WTC11 (cell line): ENCODE measurements around the gene MMRN1. TPM values are rescaled to one million over a fixed set of nuclear protein-coding genes. Genes with fewer than 3 reads are reported as not detected.
A peak's percentile ranks its signal among the peaks of the same experiment; 100 is the strongest.
"Not testable (repeated sequence)": the region's sequence is repeated elsewhere in the genome, so short reads cannot be mapped to it uniquely, and the experiment has no call there.

Experiments used
- ATAC-seq: fragments of 200-7000 bp; cut with Tn5 transposase; 2 replicates; pipeline ENCODE4 v1.10.0; 2021; ENCODE audit warnings: mild to moderate bottlenecking, moderate library complexity
- CTCF ChIA-PET: fragments of 300-600 bp; sonication (Branson Sonifier 250); formaldehyde crosslinking; loops from one replicate; lab custom pipeline; 2021; ENCODE audit warnings: antibody characterized with exemption; lab: Charles Lee
- POLR2A ChIA-PET: fragments of 350-600 bp; sonication (Branson Sonifier 250); formaldehyde crosslinking; loops from one replicate; lab custom pipeline; 2021; ENCODE audit warnings: antibody characterized with exemption; lab: Charles Lee
- DNase-seq: peaks from one replicate; pipeline ENCODE4 v3.0.0; 2021; ENCODE audit warnings: low spot score
- H3K27ac Mint-ChIP-seq: 2 replicates; pipeline ENCODE4 v1.8.0; 2021; ENCODE audit warnings: mixed read lengths
- H3K27me3 Mint-ChIP-seq: 2 replicates; pipeline ENCODE4 v1.8.0; 2021; ENCODE audit warnings: low read depth, mild to moderate bottlenecking, moderate library complexity, mixed read lengths
- H3K36me3 Mint-ChIP-seq: 2 replicates; pipeline ENCODE4 v1.8.0; 2021; ENCODE audit warnings: mixed read lengths
- H3K4me1 Mint-ChIP-seq: 2 replicates; pipeline ENCODE4 v1.8.0; 2022; ENCODE audit warnings: mixed read lengths
- H3K4me3 Mint-ChIP-seq: 2 replicates; pipeline ENCODE4 v1.8.0; 2021; ENCODE audit warnings: mild to moderate bottlenecking, moderate library complexity, mixed read lengths
- H3K9me3 Mint-ChIP-seq: 2 replicates; pipeline ENCODE4 v1.8.0; 2021; ENCODE audit warnings: mixed read lengths
- ESRRA ChIP-seq: sonication (generic); formaldehyde crosslinking; IDR thresholded peaks from 2 replicates; pipeline ENCODE4 v1.8.1; 2022; ENCODE audit warnings: mild to moderate bottlenecking, missing genetic modification reagents, borderline replicate concordance
- GTF2I ChIP-seq: fragments of 250-450 bp; sonication (Bioruptor Pico); conservative IDR thresholded peaks from 2 replicates; pipeline ENCODE4 v1.4.0; 2021; ENCODE audit warnings: mild to moderate bottlenecking
- MYBL2 ChIP-seq: sonication (generic); formaldehyde crosslinking; IDR thresholded peaks from 2 replicates; pipeline ENCODE4 v1.8.1; 2023; ENCODE audit warnings: mild to moderate bottlenecking, moderate library complexity, missing genetic modification reagents
- NFATC4 ChIP-seq: fragments of 250-450 bp; sonication (Bioruptor Pico); IDR thresholded peaks from 2 replicates; pipeline ENCODE4 v1.9.0; 2021; ENCODE audit warnings: mild to moderate bottlenecking
- NFYB ChIP-seq: sonication (generic); formaldehyde crosslinking; conservative IDR thresholded peaks from 2 replicates; pipeline ENCODE4 v1.8.0; 2022; ENCODE audit warnings: low read depth, missing genetic modification reagents
- NR2C2 ChIP-seq: sonication (generic); formaldehyde crosslinking; IDR thresholded peaks from 2 replicates; pipeline ENCODE4 v1.8.0; 2022; ENCODE audit warnings: mild to moderate bottlenecking, missing genetic modification reagents
- SMAD3 ChIP-seq: sonication (generic); formaldehyde crosslinking; IDR thresholded peaks from 2 replicates; pipeline ENCODE4 v1.8.0; 2022; ENCODE audit warnings: missing genetic modification reagents, mild to moderate bottlenecking, borderline replicate concordance
- SOX15 ChIP-seq: fragments of 250-450 bp; sonication (Bioruptor Pico); IDR thresholded peaks from 2 replicates; pipeline ENCODE4 v1.9.0; 2021; ENCODE audit warnings: mild to moderate bottlenecking
- TEAD4 ChIP-seq: sonication (generic); formaldehyde crosslinking; IDR thresholded peaks from 2 replicates; pipeline ENCODE4 v1.8.0; 2022; ENCODE audit warnings: mild to moderate bottlenecking, missing genetic modification reagents
- TP53 ChIP-seq: sonication (generic); formaldehyde crosslinking; IDR thresholded peaks from 2 replicates; pipeline ENCODE4 v1.8.1; 2023; ENCODE audit warnings: mild to moderate bottlenecking, missing genetic modification reagents
- ZNF263 ChIP-seq: sonication (generic); formaldehyde crosslinking; IDR thresholded peaks from 2 replicates; pipeline ENCODE4 v1.8.1; 2022; ENCODE audit warnings: low read depth, mild to moderate bottlenecking, moderate library complexity, missing genetic modification reagents
- ZNF396 ChIP-seq: fragments of 250-450 bp; sonication (Bioruptor Pico); IDR thresholded peaks from 2 replicates; pipeline ENCODE4 v1.8.0; 2021; ENCODE audit warnings: mild to moderate bottlenecking, moderate library complexity, borderline replicate concordance
- total RNA-seq: library from RNA; stranded (reverse); gene quantifications from 3 replicates; pipeline ENCODE4 v1.2.3, GENCODE V29; 2021
- TF ChIP-seq, protein P1 (sequence below): sonication (generic); formaldehyde crosslinking; IDR thresholded peaks from 2 replicates; pipeline ENCODE4 v1.8.0; 2023; ENCODE audit warnings: missing genetic modification reagents
- TF ChIP-seq, protein P2 (sequence below): sonication (generic); formaldehyde crosslinking; IDR thresholded peaks from 2 replicates; pipeline ENCODE4 v1.8.0; 2022; ENCODE audit warnings: mild to moderate bottlenecking, missing genetic modification reagents
- TF ChIP-seq, protein P3 (sequence below): fragments of 250-450 bp; sonication (Bioruptor Pico); conservative IDR thresholded peaks from 2 replicates; pipeline ENCODE4 v1.9.0; 2021; ENCODE audit warnings: mild to moderate bottlenecking
- TF ChIP-seq, protein P4 (sequence below): fragments of 250-450 bp; sonication (Bioruptor Pico); IDR thresholded peaks from 2 replicates; pipeline ENCODE4 v1.9.0; 2021; ENCODE audit warnings: mild to moderate bottlenecking
- TF ChIP-seq, protein P5 (sequence below): sonication (generic); formaldehyde crosslinking; IDR thresholded peaks from 2 replicates; pipeline ENCODE4 v1.8.1; 2023; ENCODE audit warnings: mild to moderate bottlenecking, missing genetic modification reagents, borderline replicate concordance
- TF ChIP-seq, protein P6 (sequence below): fragments of 200-600 bp; IDR thresholded peaks from 2 replicates; pipeline ENCODE4 v1.8.0; 2022; ENCODE audit warnings: antibody characterized with exemption

Gene MMRN1
- total RNA-seq, 1 experiment from 2014 or later, result not detected

DNA sequence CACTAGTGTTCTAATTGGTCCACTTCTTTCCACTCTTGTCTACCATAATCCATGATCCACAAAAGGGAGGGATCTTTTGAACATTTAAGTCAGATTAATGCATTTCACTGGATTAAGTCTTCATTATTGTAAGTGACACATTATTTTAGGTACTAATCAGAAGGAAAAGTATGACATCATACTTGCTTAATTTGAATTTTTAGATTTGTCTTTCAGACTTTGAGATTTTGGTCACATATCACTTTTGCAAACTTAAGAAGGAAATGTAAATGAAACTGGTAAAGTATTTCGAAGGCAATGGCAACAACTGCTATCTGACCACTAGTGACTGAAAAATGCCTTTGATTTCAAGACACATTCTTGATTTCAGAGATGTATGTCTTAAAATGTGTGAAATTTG is 5.2 kb downstream of the MMRN1 start:
- ATAC-seq (no peak), DNase-seq (no peak)
- H3K4me1 Mint-ChIP-seq, result no peaks in the 10 kb centered on the region
- H3K4me3 Mint-ChIP-seq, result no peak overlapping the region
- TF ChIP-seq, protein P1, sequence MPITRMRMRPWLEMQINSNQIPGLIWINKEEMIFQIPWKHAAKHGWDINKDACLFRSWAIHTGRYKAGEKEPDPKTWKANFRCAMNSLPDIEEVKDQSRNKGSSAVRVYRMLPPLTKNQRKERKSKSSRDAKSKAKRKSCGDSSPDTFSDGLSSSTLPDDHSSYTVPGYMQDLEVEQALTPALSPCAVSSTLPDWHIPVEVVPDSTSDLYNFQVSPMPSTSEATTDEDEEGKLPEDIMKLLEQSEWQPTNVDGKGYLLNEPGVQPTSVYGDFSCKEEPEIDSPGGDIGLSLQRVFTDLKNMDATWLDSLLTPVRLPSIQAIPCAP (CRISPR knock-in tag), result no peak
- TF ChIP-seq, protein P2, sequence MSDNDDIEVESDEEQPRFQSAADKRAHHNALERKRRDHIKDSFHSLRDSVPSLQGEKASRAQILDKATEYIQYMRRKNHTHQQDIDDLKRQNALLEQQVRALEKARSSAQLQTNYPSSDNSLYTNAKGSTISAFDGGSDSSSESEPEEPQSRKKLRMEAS (CRISPR knock-in tag), result no peak
- no peak for TF ChIP-seq SOX15 (CRISPR knock-in tag)
- TF ChIP-seq SMAD3, result no peak
- TF ChIP-seq, protein P3, sequence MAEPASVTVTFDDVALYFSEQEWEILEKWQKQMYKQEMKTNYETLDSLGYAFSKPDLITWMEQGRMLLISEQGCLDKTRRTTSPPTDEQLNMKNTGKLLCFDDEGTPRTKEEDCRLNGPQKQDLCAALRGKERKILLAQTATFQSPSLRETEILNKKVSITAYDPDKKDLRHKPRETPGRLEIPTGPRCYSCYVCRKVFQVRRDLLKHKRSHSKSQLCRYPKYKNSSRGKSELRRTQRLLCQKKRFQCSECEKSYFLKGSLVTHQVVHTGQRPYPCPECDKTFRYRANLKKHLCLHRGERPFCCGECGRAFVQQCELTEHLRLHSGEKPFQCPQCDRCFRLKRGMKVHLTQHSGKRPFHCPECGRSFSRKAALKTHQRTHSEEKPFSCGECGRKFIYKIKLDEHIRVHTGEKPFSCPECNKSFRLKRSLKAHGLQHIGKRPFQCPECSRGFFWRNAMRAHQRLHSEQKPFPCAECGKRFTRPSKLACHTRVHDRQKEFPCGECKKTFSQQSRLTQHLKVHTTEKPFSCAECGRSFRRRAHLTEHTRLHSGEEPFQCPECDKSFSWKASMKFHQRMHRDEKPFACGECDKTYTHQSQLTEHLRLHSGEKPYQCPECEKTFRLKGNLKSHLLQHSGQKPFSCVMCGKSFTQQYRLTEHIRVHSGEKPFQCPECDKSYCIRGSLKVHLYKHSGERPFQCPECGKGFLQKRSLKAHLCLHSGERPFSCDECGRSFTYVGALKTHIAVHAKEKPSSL (CRISPR knock-in tag), result no peak
- no peak for TF ChIP-seq ZNF396 (CRISPR knock-in tag)
- no peak for TF ChIP-seq NR2C2 (CRISPR knock-in tag)
- TF ChIP-seq NFATC4, result no peak
- TF ChIP-seq ZNF263 (CRISPR knock-in tag), result no peak
- TF ChIP-seq, protein P4, sequence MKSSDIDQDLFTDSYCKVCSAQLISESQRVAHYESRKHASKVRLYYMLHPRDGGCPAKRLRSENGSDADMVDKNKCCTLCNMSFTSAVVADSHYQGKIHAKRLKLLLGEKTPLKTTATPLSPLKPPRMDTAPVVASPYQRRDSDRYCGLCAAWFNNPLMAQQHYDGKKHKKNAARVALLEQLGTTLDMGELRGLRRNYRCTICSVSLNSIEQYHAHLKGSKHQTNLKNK (CRISPR knock-in tag), result no peak
- TF ChIP-seq TP53 (CRISPR knock-in tag), result no peak
- no peak for TF ChIP-seq GTF2I
- no peak for TF ChIP-seq TEAD4 (CRISPR knock-in tag)
- TF ChIP-seq MYBL2 (CRISPR knock-in tag), result no peak
- TF ChIP-seq ESRRA (CRISPR knock-in tag), result no peak
- TF ChIP-seq NFYB, result no peak
- TF ChIP-seq, protein P5, sequence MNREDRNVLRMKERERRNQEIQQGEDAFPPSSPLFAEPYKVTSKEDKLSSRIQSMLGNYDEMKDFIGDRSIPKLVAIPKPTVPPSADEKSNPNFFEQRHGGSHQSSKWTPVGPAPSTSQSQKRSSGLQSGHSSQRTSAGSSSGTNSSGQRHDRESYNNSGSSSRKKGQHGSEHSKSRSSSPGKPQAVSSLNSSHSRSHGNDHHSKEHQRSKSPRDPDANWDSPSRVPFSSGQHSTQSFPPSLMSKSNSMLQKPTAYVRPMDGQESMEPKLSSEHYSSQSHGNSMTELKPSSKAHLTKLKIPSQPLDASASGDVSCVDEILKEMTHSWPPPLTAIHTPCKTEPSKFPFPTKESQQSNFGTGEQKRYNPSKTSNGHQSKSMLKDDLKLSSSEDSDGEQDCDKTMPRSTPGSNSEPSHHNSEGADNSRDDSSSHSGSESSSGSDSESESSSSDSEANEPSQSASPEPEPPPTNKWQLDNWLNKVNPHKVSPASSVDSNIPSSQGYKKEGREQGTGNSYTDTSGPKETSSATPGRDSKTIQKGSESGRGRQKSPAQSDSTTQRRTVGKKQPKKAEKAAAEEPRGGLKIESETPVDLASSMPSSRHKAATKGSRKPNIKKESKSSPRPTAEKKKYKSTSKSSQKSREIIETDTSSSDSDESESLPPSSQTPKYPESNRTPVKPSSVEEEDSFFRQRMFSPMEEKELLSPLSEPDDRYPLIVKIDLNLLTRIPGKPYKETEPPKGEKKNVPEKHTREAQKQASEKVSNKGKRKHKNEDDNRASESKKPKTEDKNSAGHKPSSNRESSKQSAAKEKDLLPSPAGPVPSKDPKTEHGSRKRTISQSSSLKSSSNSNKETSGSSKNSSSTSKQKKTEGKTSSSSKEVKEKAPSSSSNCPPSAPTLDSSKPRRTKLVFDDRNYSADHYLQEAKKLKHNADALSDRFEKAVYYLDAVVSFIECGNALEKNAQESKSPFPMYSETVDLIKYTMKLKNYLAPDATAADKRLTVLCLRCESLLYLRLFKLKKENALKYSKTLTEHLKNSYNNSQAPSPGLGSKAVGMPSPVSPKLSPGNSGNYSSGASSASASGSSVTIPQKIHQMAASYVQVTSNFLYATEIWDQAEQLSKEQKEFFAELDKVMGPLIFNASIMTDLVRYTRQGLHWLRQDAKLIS (CRISPR knock-in tag), result no peak
- CTCF ChIA-PET, result interaction anchor here (2.2 kb wide), 1 partner anchor 259 kb away, joined by 7 read pairs; no protein-coding TSS in a partner anchor
- no peak overlapping the region for H3K27ac Mint-ChIP-seq
- no peaks in the 10 kb centered on the region for H3K36me3 Mint-ChIP-seq
- POLR2A ChIA-PET, result no interaction called here
- no peaks in the 10 kb centered on the region for H3K27me3 Mint-ChIP-seq
- H3K9me3 Mint-ChIP-seq, result no peaks in the 10 kb centered on the region

DNA sequence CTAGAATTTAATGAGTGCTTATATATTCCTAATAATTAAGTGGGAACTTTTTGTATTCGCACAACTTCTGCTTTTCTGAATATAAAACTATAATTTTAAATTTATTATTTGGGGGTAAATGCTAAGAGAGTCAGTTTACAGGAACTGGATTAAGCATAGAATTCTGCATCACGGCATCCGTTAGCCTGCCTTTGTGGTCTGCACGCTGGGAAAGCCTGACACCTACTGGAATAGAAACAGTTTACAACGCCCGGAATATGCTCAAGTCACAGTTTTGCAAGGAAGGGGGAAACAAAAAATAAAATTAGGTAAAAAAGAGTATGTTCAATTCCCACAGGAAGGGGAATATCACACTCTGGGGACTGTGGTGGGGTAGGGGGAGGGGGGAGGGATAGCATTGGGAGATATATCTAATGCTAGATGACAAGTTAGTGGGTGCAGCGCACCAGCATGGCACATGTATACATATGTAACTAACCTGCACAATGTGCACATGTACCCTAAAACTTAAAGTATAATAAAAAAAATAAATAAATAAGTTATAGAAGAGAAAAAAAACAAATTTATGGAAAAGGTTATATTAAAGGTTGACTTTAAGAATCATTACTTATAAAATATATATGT is 7.3 kb downstream of the MMRN1 start:
- H3K27me3 Mint-ChIP-seq, H3K27ac Mint-ChIP-seq, H3K4me3 Mint-ChIP-seq, H3K4me1 Mint-ChIP-seq, H3K36me3 Mint-ChIP-seq, CTCF ChIA-PET, POLR2A ChIA-PET, H3K9me3 Mint-ChIP-seq: not testable (repeated sequence)
- ATAC-seq (peak; percentile 80), DNase-seq (peak; percentile 42)
- TF ChIP-seq, protein P6, sequence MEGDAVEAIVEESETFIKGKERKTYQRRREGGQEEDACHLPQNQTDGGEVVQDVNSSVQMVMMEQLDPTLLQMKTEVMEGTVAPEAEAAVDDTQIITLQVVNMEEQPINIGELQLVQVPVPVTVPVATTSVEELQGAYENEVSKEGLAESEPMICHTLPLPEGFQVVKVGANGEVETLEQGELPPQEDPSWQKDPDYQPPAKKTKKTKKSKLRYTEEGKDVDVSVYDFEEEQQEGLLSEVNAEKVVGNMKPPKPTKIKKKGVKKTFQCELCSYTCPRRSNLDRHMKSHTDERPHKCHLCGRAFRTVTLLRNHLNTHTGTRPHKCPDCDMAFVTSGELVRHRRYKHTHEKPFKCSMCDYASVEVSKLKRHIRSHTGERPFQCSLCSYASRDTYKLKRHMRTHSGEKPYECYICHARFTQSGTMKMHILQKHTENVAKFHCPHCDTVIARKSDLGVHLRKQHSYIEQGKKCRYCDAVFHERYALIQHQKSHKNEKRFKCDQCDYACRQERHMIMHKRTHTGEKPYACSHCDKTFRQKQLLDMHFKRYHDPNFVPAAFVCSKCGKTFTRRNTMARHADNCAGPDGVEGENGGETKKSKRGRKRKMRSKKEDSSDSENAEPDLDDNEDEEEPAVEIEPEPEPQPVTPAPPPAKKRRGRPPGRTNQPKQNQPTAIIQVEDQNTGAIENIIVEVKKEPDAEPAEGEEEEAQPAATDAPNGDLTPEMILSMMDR, result peak; percentile 57
